NCI-H526 (cell line): Measurements from ENCODE around the gene SLC25A36.

Experiments used
- DNase-seq, 2 experiments: peaks; one replicate each; lab custom pipeline; 2025; lab: John Stamatoyannopoulos, UW

SLC25A36 gene, protein sequence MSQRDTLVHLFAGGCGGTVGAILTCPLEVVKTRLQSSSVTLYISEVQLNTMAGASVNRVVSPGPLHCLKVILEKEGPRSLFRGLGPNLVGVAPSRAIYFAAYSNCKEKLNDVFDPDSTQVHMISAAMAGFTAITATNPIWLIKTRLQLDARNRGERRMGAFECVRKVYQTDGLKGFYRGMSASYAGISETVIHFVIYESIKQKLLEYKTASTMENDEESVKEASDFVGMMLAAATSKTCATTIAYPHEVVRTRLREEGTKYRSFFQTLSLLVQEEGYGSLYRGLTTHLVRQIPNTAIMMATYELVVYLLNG

DNA sequence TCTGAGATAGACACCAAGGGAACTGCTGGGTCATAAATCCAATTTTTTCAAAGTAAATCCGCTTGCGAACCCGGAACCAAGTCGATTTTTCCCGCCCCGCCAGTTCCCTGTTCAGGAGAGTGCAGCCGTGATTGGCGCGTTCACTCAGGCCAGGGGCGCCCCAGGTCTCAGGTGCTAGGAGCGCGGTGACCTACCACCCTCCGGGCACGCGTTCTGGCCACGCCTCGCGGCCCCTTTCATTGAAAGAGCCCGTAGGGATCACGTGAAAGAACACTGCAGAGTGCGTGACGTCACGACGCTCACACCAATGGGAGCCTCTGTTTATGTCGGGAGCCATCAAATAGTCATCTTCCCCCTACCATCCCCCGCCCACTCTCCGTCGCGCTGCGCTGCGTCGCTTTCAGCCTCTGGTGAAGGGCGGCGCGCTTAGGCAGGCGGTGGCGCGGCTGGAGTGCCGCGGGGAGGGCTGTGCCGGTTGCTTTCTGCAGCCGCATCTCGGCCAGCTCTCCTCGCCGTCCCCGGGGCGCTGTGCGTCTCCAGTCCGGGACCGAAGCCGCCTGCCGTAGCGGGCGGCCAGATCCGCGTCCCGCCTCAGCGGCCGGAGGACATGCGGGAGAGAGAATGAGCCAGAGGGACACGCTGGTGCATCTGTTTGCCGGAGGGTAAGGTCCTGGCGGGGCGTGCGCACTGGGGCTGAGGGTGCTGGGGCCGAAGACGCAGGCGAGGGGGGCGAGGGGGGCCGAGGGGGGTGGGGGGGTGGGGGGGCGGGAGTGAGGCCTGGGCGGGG lies at the start of gene SLC25A36:
Gene SLC25A36 (plus strand): TSS at position 403 of the 787 bp plus-strand sequence. CDS start 219 bp downstream, at position 622.
- peak; percentile 99 to 100 for DNase-seq

DNA sequence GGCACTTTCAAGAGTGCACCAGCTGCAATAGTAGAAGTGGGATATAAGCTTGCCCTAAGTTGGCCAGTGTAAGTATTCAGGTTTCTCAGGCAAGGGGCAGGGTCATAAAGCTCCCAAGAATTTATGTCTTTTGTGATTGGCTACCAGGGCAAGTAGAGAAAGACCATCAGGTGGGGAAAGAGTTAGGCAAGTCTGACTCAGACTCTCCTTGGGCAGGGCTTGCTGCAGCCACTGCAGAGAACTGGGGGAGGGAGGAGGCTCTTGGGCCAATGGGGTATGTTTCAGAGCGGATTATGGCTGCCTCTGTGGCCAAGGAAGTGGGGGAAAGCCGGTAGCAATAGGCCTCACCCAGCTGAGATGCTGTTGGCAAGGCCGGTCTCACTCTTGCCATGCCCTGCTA lies 44.6 kb upstream of the SLC25A36 start:
- DNase-seq = no peak

DNA sequence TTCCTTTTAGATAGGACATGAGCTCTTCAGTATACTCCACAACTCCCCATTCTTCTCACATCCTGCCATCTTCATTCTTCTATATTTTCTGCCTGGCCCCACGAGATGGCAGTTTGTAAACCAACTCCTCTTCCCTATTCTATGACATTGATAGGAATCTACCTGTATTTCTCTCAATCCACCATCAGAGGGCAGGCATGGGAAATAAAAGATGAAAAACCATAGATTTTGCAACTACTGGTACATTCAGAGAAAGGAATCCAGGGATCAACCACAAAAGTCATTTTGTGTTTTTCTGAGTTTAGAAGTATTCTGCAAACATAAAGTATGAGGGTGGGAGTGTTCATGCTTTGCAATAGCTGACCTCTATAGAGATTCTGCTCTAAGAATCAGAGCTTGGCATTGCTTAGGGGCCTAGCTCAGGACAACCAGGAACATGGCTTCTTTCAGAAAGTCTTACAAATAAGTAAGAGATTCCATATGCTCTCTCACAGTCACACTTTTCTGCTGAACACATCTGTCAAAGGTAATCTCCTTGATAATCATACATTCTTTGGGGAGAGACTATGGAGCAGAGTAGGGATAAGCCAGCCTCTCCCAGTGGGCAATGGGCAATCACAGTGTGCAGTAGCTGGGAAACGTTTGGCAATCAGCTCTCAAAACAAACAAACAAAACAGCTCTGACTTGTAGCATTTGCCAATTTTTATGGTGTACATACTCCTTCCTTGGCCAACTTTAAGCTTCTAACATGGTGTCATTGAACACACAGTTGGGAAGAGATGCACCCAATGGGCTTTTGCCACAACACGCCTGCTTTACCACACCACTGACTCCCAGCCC lies 43.1 kb upstream of the SLC25A36 start:
- peak; percentile 69 to 84 for DNase-seq

DNA sequence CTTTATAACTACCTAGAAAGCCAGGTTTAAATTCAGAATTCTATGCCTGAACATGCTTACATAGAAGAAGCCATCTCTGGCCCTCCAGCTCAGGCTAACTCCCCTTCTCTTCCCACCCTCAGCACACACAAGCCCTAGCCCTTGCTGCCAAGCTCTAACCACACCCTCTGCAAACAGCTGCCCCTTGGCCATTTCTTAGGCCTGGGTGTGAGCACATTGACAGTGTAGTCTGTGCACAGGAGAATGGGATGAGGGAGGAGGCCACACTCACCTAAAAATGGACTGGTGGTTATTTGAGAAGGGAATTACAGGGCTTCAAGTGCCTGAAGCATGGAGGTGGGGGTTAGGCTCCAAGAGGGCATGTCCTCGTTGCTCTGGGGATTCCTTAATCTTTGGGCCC lies 42.3 kb upstream of the SLC25A36 start:
- no peak for DNase-seq

DNA sequence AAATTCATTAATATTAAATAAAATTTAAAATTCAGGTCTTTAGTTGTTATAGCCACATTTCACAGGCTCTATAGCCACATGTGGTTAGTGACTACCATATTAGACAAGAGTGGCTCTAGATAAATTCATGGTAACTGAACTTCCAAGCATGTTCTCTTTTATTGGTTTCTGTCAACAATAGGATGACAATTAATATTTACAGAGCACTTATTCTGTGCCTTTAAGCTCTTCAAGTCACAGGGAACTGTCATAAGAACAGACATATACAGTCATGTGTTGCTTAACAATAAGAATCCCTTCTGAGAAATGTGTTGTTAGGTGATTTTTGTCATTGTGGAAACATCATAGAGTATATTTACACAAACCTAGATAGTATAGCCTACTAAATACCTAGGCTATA lies 38.8 kb upstream of the SLC25A36 start:
- no peak for DNase-seq

DNA sequence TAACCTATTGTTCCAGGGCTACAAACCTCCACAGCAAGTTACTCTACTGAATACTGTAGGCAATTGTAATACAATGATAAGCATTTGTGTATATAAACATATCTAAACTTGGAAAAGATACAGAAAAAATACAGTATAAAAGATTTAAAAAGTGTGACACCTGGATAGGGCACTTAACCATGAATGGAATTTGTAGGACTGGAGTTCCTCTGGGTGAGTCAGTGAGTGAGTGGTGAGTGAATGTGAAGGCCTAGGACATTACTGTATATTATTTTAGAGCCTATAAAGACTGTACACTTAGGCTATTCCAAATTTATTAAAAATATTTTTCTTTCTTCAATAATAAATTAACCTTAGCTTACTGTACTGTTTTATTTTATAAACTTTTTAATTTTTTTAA lies 38.4 kb upstream of the SLC25A36 start:
- DNase-seq = no peak

DNA sequence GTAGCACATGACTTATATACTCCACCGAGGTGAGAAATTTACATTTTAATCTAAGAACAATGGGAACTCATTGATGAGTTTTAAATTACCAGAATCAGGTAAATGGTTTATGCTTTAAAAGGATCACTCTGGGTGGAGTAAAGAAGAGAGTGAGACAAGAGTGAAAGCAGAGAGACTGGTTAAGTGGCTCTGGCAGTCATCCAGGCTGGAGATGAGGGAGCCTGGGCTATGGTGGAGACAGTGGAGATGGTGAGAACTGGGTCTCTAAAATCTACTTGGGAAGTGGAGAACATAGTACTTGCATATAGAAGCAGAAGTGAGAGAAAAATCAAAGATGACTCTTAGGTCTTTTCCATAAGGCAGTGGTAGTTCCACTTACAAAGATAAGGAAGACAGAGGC lies 37.1 kb upstream of the SLC25A36 start:
- no peak for DNase-seq

DNA sequence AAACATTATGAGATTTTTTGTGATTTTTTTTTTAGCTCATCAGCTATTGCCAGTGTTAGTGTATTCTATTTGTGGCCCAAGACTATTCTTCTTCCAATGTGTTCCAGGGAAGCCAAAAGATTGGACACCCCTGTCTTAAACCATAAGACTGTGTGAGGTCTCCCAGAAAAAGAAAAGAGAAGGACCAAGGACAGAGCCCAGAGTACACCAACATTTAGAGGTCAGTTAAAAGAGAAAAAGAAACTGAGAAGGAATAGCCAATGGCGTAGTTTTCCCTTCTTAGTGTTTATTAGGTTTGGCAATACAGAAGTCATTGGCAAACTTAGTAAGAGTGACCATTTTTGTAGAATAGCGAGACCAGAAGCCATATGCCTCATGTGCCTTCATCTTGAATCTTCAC lies 36.1 kb upstream of the SLC25A36 start:
- no peak for DNase-seq

DNA sequence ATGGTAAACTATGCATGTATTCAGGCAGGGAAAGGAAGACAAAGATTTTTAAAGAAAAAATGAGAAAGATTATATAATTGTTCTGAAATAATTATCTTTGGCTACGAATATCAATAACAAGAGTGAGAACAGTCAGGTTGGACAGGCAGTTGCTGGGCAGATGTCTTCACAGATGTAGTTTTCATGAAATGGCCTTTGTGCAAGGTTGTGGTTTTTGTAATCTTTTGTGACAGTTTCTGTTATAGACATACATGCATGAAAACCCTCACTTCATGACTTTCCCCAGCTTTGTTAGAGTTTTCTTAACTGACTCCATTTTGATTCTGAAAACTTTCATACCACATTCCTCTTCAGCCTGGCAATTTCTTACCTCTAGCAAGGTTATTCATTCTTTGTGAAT lies 34.9 kb upstream of the SLC25A36 start:
- no peak for DNase-seq

DNA sequence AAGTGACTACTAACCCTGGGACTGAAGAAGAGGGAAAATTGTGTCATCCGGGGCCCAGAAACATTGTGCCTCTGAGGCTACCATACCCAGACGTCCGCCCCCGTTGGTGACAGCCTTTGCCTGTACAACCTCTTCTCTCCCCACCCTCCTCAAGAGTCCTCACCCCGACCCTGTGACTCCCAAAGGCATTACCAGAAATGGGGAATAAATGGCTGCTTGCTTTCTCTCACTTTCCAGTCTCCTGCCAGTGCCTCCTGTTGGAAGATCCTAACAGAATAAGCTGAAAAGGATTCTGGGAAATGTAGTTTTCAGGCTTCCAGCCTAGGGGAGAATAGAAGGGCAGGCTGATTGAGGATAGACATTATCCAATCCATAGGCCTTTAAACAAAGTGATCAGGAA lies 30.8 kb upstream of the SLC25A36 start:
- DNase-seq = peak in 1 of 2 experiments; percentile 58

DNA sequence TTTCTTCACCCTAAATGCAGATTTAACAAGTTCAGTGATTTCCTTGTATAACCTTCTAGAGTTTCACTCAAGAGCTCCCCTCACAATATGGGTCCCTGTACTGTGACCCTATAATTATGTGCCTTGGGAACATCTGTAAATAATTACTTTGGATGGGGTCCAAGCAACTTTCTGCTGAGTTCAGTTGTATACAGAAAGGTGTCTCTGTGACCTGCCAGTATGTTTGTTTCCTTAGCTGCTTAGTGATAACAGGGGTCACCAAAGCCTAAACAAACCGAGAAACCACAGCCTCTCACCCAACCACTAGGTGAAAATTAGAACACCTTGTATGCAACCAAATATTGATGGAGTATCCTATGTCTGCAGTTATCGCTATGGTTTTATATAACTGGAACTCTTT lies 29.8 kb upstream of the SLC25A36 start:
- no peak for DNase-seq

DNA sequence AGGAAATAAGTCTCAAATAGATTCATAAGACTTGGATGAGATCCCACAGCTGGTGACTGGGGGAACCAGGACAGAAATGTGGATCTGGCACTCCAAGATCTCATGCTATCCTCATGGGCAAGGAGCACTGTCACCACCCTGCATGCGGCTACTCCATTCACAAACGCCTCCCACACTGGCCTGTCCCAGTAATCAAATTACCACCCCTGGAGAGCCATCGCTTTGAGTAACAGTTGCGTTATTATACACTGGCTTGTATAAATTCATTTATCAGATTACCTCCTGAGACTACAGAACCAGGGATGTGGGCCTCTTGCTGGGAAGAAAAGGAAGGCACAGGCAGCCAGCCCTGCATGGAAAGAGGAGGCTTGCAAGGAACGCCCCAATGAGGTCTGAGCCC lies 27.9 kb upstream of the SLC25A36 start:
- DNase-seq = no peak

DNA sequence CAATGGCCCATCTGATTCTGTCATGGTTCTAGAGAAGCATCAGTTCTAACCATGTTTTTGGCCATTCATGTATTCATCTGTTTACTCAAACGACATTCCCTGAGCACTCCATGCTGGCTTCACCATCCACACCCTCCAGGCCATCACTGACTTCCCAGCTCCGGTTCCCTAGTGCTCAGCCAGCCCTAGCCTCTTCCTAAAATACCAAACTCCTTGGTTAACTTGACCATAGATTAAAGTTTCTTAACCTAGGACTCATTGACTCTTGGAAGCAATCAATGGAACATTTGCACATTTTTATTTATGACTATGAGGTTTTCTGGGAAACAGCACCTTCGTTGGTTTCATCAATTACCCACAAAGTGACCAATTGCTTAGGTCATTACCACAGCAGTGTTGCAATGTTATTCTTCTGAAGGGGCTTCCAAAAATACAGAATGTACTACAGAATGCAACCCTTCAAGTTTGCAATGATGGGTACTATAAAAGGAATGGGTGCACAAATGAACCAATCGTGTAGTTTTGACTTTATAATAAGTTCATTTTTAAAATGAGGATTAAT lies 27.2 kb upstream of the SLC25A36 start:
- no peak for DNase-seq

DNA sequence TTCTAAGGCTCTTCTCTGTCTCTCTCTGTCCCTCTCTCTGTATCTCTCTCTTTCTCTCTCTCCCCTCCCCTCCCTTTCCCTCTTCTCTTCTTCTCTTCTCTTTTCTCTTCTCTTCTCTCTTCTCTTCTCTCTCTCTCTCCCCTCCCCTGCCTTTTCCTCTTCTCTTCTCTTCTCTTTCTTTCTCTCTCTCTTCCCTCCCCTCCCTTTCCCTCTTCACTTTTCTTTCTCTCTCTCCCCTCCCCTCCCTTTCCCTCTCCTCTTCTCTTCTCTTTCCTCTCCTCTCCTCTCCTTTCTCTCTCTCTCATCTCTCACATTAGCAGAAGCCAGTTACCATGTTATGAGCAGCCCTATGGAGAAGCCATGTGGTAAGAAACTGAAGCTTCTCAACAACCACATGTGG lies 25.0 kb upstream of the SLC25A36 start:
- no peak for DNase-seq

DNA sequence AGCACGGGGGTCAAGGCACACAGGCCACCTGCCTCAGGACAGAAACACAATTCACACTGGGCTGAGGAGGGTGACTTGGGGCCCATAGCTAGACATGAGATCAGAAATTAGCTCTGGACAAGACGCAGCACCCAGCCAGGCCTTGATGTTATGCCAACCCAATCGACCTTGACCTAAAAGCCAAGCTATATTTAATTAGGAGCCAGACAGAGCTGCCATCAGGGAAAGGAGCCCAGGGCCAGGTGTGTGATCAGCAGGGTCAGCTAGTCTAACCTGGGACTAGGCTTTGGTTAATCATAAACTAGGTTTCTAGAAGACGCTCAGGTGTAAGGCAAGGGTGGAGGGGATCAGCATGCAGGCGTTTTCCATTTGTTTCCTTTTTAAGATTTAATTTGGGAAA lies 23.9 kb upstream of the SLC25A36 start:
- DNase-seq = peak in 1 of 2 experiments; percentile 62

DNA sequence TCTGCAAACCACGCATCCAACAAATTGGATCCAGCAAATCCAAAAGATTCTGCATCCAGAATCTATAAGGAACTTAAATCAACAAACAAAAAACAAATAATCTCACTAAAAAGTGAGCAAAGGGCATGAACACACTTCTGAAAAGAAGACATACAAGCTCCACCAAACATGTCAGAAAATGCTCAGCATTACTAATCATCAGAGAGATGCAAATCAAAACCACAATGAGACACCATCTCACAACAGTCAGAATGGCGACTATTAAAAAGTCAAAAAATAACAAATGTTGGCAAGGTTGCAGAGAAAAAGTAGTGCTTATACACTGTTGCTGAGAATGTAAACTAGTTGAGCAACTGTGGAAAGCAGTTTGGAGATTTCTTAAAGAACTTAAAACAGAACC lies 21.6 kb upstream of the SLC25A36 start:
- DNase-seq = peak in 1 of 2 experiments; percentile 17

DNA sequence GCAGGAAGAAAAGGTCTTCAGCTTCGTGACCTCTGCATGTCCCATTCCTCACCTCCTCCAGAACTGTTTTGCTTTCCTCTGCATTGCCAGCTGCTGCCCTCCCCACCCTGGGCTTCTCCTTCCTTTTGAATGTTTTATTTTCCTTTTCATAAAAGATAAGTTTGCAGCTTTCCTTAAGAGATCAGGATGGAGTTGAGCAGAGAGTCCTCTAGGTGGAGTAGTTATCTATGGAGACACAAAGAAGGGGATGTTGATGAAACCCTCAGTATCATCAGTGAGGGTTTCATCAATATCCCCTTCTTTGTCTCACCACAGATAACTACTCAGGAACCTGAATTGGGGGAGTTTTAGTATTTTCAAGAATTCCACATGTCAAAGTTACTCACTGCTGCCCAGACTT lies 19.0 kb upstream of the SLC25A36 start:
- peak in 1 of 2 experiments; percentile 35 for DNase-seq

DNA sequence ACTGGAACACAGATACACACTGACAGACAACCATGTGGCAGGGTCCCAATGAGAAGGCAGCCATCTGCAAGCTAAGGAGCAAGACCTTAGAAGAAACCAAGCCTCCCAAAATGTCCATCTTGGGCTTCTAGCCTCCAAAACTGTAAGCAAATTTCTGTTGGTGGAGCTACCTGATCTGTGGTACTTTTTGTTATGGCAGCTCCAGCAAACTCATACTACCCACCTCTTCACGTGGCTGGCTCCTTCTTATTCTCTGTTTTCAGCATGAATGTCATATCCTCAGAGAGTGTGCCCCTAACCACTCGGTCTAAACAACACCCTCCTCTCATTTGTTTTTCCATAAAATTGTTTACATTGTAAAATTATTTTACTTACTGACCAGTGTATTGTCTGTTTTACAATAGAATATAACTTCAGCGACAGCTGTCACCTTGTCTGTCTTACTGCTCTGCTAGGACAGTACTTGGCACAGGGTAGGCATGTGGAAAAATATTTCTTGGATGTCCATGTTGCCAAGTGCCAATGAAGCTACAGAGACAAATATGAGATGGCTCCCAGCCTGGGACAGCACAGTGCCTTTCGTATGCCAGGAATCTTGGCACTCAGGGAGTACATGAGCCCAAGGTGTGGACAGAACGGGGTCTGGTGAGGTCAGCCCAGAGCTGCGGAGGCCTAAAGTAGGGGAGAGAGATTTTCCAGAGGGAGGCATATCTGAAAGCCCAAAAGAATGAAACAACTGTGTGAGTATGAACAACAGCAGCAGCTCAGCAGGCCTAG lies 17.4 kb upstream of the SLC25A36 start:
- DNase-seq = no peak

DNA sequence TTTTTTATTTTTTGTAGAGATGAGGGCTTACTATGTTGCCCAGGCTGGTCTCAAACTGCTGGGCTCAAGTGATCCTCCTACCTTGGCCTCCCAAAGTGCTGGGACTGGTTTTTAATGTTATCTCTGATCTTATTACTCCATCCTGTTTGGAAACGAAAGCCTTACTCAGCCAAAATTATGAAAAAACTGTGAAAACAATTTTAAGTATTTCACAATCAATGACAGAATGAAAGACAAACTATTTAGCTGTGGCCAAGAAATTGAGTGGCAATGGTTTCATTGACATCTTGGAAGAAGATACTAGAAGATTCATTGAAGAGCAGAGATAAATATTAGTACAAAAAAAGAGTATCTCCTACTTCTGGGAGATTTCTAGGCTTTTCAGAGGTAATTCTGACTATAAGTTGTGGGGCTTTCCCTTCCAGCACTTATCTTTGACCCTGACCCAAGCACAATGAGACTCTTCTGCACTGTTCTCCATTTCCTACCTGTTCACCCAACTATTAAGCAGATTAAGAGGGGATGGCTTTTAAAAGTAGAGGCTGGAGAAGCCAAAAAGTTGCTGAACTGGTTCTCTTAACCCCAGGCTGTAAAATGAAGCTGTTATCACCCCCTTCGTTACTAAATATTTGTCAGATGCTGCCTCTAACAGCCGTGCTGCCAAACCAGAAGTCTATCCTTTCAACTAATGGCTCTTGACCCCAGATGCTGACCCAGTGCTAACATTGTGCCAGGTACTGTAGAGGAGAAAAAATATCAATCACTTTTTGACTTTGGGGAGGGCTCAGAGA lies 14.2 kb upstream of the SLC25A36 start:
- no peak for DNase-seq

DNA sequence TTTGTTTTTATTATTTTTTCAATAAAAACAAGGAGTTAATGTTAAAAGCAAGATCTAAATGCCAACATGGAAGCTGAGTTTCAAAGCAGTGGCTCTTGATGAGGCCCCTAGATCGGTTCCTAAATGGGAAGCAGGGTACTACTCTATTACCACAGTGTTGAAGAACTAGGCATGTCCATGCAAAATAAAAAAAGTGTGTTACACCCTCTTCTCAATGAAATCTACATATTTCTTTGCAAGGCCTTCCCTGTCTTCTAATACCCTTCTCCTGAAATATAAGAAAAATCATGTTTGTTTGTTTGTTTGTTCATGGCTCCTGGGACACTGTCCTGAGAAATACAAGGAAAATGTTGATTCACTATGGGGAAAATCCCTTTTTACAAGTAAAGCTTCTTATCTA lies 12.2 kb upstream of the SLC25A36 start:
- DNase-seq = no peak

DNA sequence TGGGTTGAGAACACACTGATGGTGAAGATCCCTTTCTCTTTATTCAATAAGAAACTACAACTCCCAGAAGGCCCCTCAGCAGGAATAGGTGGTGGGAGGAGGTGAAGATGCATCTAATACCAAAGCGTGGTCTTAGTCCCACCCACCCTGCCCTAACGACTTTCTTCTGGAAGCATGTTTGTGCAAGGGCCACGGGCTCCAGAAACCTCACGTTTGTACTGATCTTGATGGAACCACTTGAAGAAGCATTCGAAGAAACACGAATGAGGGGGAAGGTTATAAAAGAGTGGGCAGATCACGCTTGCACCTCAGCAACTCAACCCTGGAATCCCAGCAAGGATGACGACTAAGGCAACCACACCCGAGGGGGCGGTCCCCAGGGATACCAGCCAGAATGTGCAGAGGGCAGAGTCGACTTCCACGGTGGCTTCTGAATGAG lies 10.6 kb upstream of the SLC25A36 start:
- DNase-seq = no peak
